Liver (tissue), 8 donors: ENCODE data around the gene LOC128125822.

Experiments
- DNase-seq: peaks from one replicate; pipeline ENCODE4 v3.0.0-alpha.2; 2017; ENCODE audit warnings: low spot score
- H3K27ac ChIP-seq, 2 donors: one replicate each; pipeline ENCODE4 v1.7.0; 2013; ENCODE audit warnings: inconsistent platforms in 2 of 2, low read length in 2 of 2, control low read depth in 1 of 2, low read depth in 1 of 2, mild to moderate bottlenecking in 1 of 2
- H3K27me3 ChIP-seq, 4 donors: one replicate each; pipeline versions ENCODE4 v1.6.1 to v1.7.0; 2013; ENCODE audit warnings: low read length in 3 of 4, inconsistent platforms in 1 of 4, mild to moderate bottlenecking in 1 of 4, moderate library complexity in 1 of 4; ENCODE audit not compliant: control insufficient read depth in 4 of 4, insufficient read depth in 4 of 4
- H3K36me3 ChIP-seq, 4 donors: one replicate each; pipeline versions ENCODE4 v1.6.1 to v1.7.0; 2013; ENCODE audit warnings: low read length in 3 of 4, mild to moderate bottlenecking in 3 of 4, low read depth in 1 of 4, moderate library complexity in 1 of 4; ENCODE audit not compliant: control insufficient read depth in 4 of 4, insufficient read depth in 3 of 4
- H3K4me1 ChIP-seq, 4 donors: one replicate each; pipeline versions ENCODE4 v1.6.1 to v1.7.0; 2013; ENCODE audit warnings: low read length in 3 of 4, mild to moderate bottlenecking in 3 of 4, moderate library complexity in 1 of 4; ENCODE audit not compliant: control insufficient read depth in 4 of 4, insufficient read depth in 4 of 4
- H3K4me3 ChIP-seq, 3 donors: one replicate each; pipeline versions ENCODE4 v1.6.1 to v1.7.0; 2013; ENCODE audit warnings: low read length in 3 of 3, control low read depth in 1 of 3, low read depth in 1 of 3, mild to moderate bottlenecking in 1 of 3
- H3K9ac ChIP-seq, 2 donors: one replicate each; pipeline ENCODE4 v1.7.0; 2013; ENCODE audit warnings: low read length in 2 of 2, mild to moderate bottlenecking in 2 of 2, moderate library complexity in 2 of 2, control low read depth in 1 of 2, low read depth in 1 of 2
- H3K9me3 ChIP-seq, 4 donors: one replicate each; pipeline versions ENCODE4 v1.6.1 to v1.7.0; 2013; ENCODE audit warnings: low read length in 3 of 4; ENCODE audit not compliant: control insufficient read depth in 4 of 4
- ATF3 ChIP-seq: IDR thresholded peaks from 2 replicates; pipeline ENCODE4 v1.6.1; 2016; ENCODE audit warnings: antibody characterized with exemption
- CTCF ChIP-seq: fragments of 150-350 bp; IDR thresholded peaks from 2 replicates; pipeline ENCODE4 v1.5.1; 2017; ENCODE audit warnings: improper control_type of control experiment, low read depth, low read length; ENCODE audit not compliant: missing input control
- EGR1 ChIP-seq, 2 donors: IDR thresholded peaks; 2 replicates each; pipeline ENCODE4 v1.6.1; 2016 to 2018; ENCODE audit warnings: antibody characterized with exemption in 2 of 2, low read depth in 2 of 2
- FOXA1 ChIP-seq: IDR thresholded peaks from 2 replicates; pipeline ENCODE4 v1.6.1; 2016; ENCODE audit warnings: antibody characterized with exemption
- FOXA2 ChIP-seq: IDR thresholded peaks from 2 replicates; pipeline ENCODE4 v1.6.1; 2016; ENCODE audit warnings: antibody characterized with exemption
- GABPA ChIP-seq, 2 donors: IDR thresholded peaks in 1 of 2; conservative IDR thresholded peaks in 1 of 2; 2 replicates each; pipeline ENCODE4 v1.6.1; 2016; ENCODE audit warnings: antibody characterized with exemption in 2 of 2, mild to moderate bottlenecking in 1 of 2, moderate library complexity in 1 of 2
- HNF4A ChIP-seq, 2 donors: conservative IDR thresholded peaks; 2 replicates each; pipeline ENCODE4 v1.6.1; 2016; ENCODE audit warnings: antibody characterized with exemption in 2 of 2, mild to moderate bottlenecking in 2 of 2
- HNF4G ChIP-seq: IDR thresholded peaks from 2 replicates; pipeline ENCODE4 v1.6.1; 2016; ENCODE audit warnings: antibody characterized with exemption
- JUND ChIP-seq, 2 donors: IDR thresholded peaks; 2 replicates each; pipeline ENCODE4 v1.6.1; 2016; ENCODE audit warnings: antibody characterized with exemption in 2 of 2
- MAX ChIP-seq: IDR thresholded peaks from 2 replicates; pipeline ENCODE4 v1.6.1; 2016; ENCODE audit warnings: antibody characterized with exemption
- NR2F2 ChIP-seq: IDR thresholded peaks from 2 replicates; pipeline ENCODE4 v1.6.1; 2016; ENCODE audit warnings: antibody characterized with exemption
- RAD21 ChIP-seq, 2 donors: IDR thresholded peaks; 2 replicates each; pipeline ENCODE4 v1.6.1; 2016; ENCODE audit warnings: antibody characterized with exemption in 2 of 2, mild to moderate bottlenecking in 2 of 2
- RXRA ChIP-seq, 2 donors: IDR thresholded peaks; 2 replicates each; pipeline ENCODE4 v1.6.1; 2017 to 2018; ENCODE audit warnings: antibody characterized with exemption in 2 of 2, mild to moderate bottlenecking in 1 of 2
- SP1 ChIP-seq: IDR thresholded peaks from 2 replicates; pipeline ENCODE4 v1.6.1; 2018; ENCODE audit warnings: antibody characterized with exemption, mild to moderate bottlenecking
- TAF1 ChIP-seq: conservative IDR thresholded peaks from 2 replicates; pipeline ENCODE4 v1.6.1; 2016; ENCODE audit warnings: antibody characterized with exemption, mild to moderate bottlenecking
- YY1 ChIP-seq: IDR thresholded peaks from 2 replicates; pipeline ENCODE4 v1.6.1; 2016; ENCODE audit warnings: antibody characterized with exemption, mild to moderate bottlenecking
- ZBTB33 ChIP-seq: IDR thresholded peaks from 2 replicates; pipeline ENCODE4 v1.6.1; 2016; ENCODE audit warnings: antibody characterized with exemption
- WGBS: extraction: QIAGEN DNeasy Blood & Tissue Kit; methylation state at CpG from one replicate; pipeline ENCODE4 v1.1.7; 2013; 5-methylcytosine and 5-hydroxymethylcytosine counted together
- TF ChIP-seq, protein P1 (sequence below): IDR thresholded peaks from 2 replicates; pipeline ENCODE4 v1.6.1; 2016; ENCODE audit warnings: antibody characterized with exemption, mild to moderate bottlenecking
- donor health status: healthy.
- donor health status: healthy.
- donor health status: healthy.
- donor health status: healthy.
- donor health status: healthy.

Gene LOC128125822

DNA sequence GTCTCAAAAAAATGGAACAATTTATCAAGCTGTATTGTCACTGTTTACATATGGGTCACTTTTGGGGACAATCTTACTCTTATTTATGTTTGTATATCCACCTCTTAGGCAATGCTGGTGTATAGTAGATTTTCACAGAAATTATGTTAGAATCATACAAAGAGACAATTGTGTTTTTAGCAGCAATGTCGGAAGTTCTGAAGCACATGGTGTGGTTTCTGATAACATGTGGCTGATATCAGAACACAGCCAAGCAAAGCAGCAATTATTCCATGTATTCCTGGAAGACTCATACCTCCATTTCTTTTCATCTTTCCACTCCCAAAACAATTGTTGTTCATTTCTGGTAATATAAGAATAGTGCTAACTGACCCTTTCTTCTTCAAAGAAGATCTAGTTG is 17.5 kb upstream of the LOC128125822 start:
- Histone ChIP-seq H3K4me3 (no peak overlapping the region), H3K27ac (no peak overlapping the region), H3K9ac (no peak overlapping the region), H3K27me3 (no peaks in the 10 kb centered on the region), H3K36me3 (peaks cover 0 to 7% (median 0%) of the 10 kb centered on the region in 4 donors), H3K4me1 (peaks cover 0 to 15% (median 5%) of the 10 kb centered on the region in 4 donors), H3K9me3 (no peaks in the 10 kb centered on the region)
- TF ChIP-seq TAF1 (no peak), FOXA1 (no peak)
- WGBS, result 93% methylated on average over 1 of the region's 1 CpG
- DNase-seq, result no peak

DNA sequence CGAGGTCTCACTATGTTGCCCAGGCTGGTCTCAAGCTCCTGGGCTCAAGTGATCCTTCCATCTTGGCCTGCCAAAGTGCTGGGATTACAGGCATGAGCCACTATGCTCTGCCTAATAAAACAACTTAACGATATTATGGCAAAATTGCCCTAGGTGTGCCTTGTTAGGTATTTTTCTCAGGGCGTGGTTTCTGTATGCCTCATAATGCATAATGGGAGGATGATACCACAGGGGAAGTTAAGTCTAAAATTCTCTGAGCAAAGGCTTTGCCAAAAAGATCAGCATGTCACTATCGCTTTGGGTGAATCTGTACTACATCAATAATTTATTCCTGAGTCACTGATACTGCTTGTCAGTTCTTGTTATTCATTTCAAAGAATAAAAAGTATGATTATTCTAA is 15.9 kb upstream of the LOC128125822 start:
- no peak overlapping the region for H3K27ac ChIP-seq
- DNase-seq, result no peak
- no peaks in the 10 kb centered on the region for H3K27me3 ChIP-seq
- H3K4me1 ChIP-seq, result peaks cover 0 to 25% (median 9%) of the 10 kb centered on the region in 4 donors
- WGBS, result 88% methylated on average over 4 of the region's 4 CpGs
- no peak overlapping the region for H3K9ac ChIP-seq
- no peaks in the 10 kb centered on the region for H3K9me3 ChIP-seq
- H3K4me3 ChIP-seq, result no peak overlapping the region
- TF ChIP-seq GABPA (IDR thresholded peaks at IDR 0.05 in 1 of 2, conservative IDR thresholded peaks at IDR 0.05 in 1 of 2), result no peak
- TF ChIP-seq FOXA2, result no peak
- no peak for TF ChIP-seq JUND (IDR thresholded peaks at IDR 0.05)
- TF ChIP-seq NR2F2, result no peak
- no peak for TF ChIP-seq SP1
- no peak for TF ChIP-seq ATF3
- no peak for TF ChIP-seq FOXA1
- no peak for TF ChIP-seq ZBTB33
- TF ChIP-seq, protein P1, sequence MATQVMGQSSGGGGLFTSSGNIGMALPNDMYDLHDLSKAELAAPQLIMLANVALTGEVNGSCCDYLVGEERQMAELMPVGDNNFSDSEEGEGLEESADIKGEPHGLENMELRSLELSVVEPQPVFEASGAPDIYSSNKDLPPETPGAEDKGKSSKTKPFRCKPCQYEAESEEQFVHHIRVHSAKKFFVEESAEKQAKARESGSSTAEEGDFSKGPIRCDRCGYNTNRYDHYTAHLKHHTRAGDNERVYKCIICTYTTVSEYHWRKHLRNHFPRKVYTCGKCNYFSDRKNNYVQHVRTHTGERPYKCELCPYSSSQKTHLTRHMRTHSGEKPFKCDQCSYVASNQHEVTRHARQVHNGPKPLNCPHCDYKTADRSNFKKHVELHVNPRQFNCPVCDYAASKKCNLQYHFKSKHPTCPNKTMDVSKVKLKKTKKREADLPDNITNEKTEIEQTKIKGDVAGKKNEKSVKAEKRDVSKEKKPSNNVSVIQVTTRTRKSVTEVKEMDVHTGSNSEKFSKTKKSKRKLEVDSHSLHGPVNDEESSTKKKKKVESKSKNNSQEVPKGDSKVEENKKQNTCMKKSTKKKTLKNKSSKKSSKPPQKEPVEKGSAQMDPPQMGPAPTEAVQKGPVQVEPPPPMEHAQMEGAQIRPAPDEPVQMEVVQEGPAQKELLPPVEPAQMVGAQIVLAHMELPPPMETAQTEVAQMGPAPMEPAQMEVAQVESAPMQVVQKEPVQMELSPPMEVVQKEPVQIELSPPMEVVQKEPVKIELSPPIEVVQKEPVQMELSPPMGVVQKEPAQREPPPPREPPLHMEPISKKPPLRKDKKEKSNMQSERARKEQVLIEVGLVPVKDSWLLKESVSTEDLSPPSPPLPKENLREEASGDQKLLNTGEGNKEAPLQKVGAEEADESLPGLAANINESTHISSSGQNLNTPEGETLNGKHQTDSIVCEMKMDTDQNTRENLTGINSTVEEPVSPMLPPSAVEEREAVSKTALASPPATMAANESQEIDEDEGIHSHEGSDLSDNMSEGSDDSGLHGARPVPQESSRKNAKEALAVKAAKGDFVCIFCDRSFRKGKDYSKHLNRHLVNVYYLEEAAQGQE, result no peak
- no peak for TF ChIP-seq RXRA (IDR thresholded peaks at IDR 0.05)
- no peak for TF ChIP-seq HNF4A (conservative IDR thresholded peaks at IDR 0.05)
- no peak for TF ChIP-seq RAD21 (IDR thresholded peaks at IDR 0.05)
- no peak for TF ChIP-seq HNF4G
- no peak for TF ChIP-seq YY1
- TF ChIP-seq EGR1 (IDR thresholded peaks at IDR 0.05; ENCODE audit: low read depth in 2 of 2), result no peak
- TF ChIP-seq MAX, result no peak
- no peak for TF ChIP-seq CTCF
- TF ChIP-seq TAF1, result no peak
- peaks cover 0 to 6% (median 0%) of the 10 kb centered on the region in 4 donors for H3K36me3 ChIP-seq
